GM19468 (cell line): ENCODE measurements around the gene ICAM4.
A peak's percentile ranks its signal among the peaks of the same experiment; 100 is the strongest.

ENCODE experiments used
- ATAC-seq: cut with Tn5 transposase; IDR thresholded peaks from one replicate; pipeline ENCODE4 v1.9.1; 2021; ENCODE audit warnings: mild to moderate bottlenecking, moderate library complexity, moderate number of reproducible peaks; ENCODE audit not compliant: unreplicated experiment; ENCODE audit errors: extremely low read depth

ICAM4 gene

GRCh38 chr19:10316229-10317044 is 29.7 kb downstream of the ICAM4 start:
- ATAC-seq, result no peak

GRCh38 chr19:10317045-10317856 is 30.5 kb downstream of the ICAM4 start:
- ATAC-seq, result no peak

- no peak for ATAC-seq
These were observed 31.2 kb downstream of the ICAM4 start for GRCh38 chr19:10317857-10318462.

GRCh38 chr19:10318807-10319682 is 32.3 kb downstream of the ICAM4 start:
- no peak for ATAC-seq

- no peak for ATAC-seq
These were observed 34.1 kb downstream of the ICAM4 start for GRCh38 chr19:10320602-10321416.

- ATAC-seq, result no peak
These were observed 34.7 kb downstream of the ICAM4 start for GRCh38 chr19:10321417-10321797.

- no peak for ATAC-seq
These were observed 35.4 kb downstream of the ICAM4 start for GRCh38 chr19:10321874-10322835.

- ATAC-seq, result no peak
These were observed 39.0 kb downstream of the ICAM4 start for GRCh38 chr19:10325732-10326131.

GRCh38 chr19:10327793-10328192 is 41.0 kb downstream of the ICAM4 start:
- ATAC-seq, result no peak

GRCh38 chr19:10328558-10329429 is 42.0 kb downstream of the ICAM4 start:
- no peak for ATAC-seq

GRCh38 chr19:10329555-10329954 is 42.8 kb downstream of the ICAM4 start:
- ATAC-seq, result no peak

- no peak for ATAC-seq
These were observed 45.6 kb downstream of the ICAM4 start for GRCh38 chr19:10332158-10332964.

- ATAC-seq, result peak; percentile 41
These were observed 46.4 kb downstream of the ICAM4 start, which contains the start of gene RAVER1 for GRCh38 chr19:10332965-10333757. Gene RAVER1 (minus strand): TSS chr19:10333529. CDS start chr19:10333507, 22 bp downstream.

GRCh38 chr19:10333758-10334587 is 47.2 kb downstream of the ICAM4 start:
- ATAC-seq, result no peak
